Umbilical cord (tissue), 2 donors: ENCODE results near the gene LSG1. TPM values are rescaled to one million over a fixed set of nuclear protein-coding genes. Genes with fewer than 3 reads are reported as not detected.
A peak's percentile ranks its signal among the peaks of the same experiment; 100 is the strongest.

Experiments used
- DNase-seq: peaks from one replicate; pipeline ENCODE4 v3.0.0-alpha.2; 2015; ENCODE audit warnings: low spot score
- total RNA-seq: library from RNA; depleted of rRNA; stranded (reverse); fragments of >200 nt; gene quantifications from one replicate; pipeline ENCODE4 v1.2.3, GENCODE V29; 2014; ENCODE audit warnings: low replicate concordance; ENCODE audit not compliant: insufficient read depth

LSG1 gene
- total RNA-seq = 34.9 TPM

GRCh38 chr3:194671900-194672808 lies at the start of gene LSG1:
Gene LSG1 (minus strand): TSS chr3:194672191. CDS start chr3:194672162, 29 bp downstream.
- DNase-seq = peak; percentile 97

GRCh38 chr3:194720048-194720447 lies 48.1 kb upstream of the LSG1 start:
- DNase-seq = no peak

- DNase-seq = no peak
These were observed 46.1 kb upstream of the LSG1 start for GRCh38 chr3:194718079-194718478.

GRCh38 chr3:194715022-194715800 lies 43.2 kb upstream of the LSG1 start:
- DNase-seq = no peak

- DNase-seq = no peak
These were observed 42.6 kb upstream of the LSG1 start for GRCh38 chr3:194714564-194714963.

GRCh38 chr3:194714137-194714455 lies 42.1 kb upstream of the LSG1 start:
- no peak for DNase-seq

- DNase-seq = no peak
These were observed 41.5 kb upstream of the LSG1 start for GRCh38 chr3:194713299-194714136.

GRCh38 chr3:194711913-194712312 lies 39.9 kb upstream of the LSG1 start:
- peak; percentile 74 for DNase-seq

GRCh38 chr3:194711286-194711685 lies 39.3 kb upstream of the LSG1 start:
- no peak for DNase-seq

GRCh38 chr3:194707147-194707540 lies 35.2 kb upstream of the LSG1 start:
- DNase-seq = no peak

- DNase-seq = no peak
These were observed 33.8 kb upstream of the LSG1 start for GRCh38 chr3:194705761-194706160.

- DNase-seq = no peak
These were observed 33.2 kb upstream of the LSG1 start for GRCh38 chr3:194705227-194705626.

GRCh38 chr3:194702545-194702944 lies 30.6 kb upstream of the LSG1 start:
- no peak for DNase-seq

- DNase-seq = no peak
These were observed 24.7 kb upstream of the LSG1 start for GRCh38 chr3:194696702-194697101.

GRCh38 chr3:194691481-194692283 lies 19.7 kb upstream of the LSG1 start:
- no peak for DNase-seq

- DNase-seq = no peak
These were observed 18.7 kb upstream of the LSG1 start for GRCh38 chr3:194690501-194691372.

GRCh38 chr3:194689493-194689944 lies 17.5 kb upstream of the LSG1 start:
- DNase-seq = peak; percentile 71

- no peak for DNase-seq
These were observed 17.0 kb upstream of the LSG1 start for GRCh38 chr3:194688946-194689345.

GRCh38 chr3:194688200-194688740 lies 16.3 kb upstream of the LSG1 start:
- DNase-seq = peak; percentile 31
